ENCODE measurements around the gene KIAA1217.

The KIAA1217 gene

GRCh38 chr10:24432478-24433416 lies 223.8 kb downstream of the KIAA1217 start:
- no peak for TF ChIP-seq CTCF (conservative IDR thresholded peaks at IDR 0.05; ENCODE audit: low read length)
- no peak for TF ChIP-seq EZH2phosphoT487 (IDR thresholded peaks at IDR 0.05; ENCODE audit: borderline replicate concordance)
- no peaks in the 10 kb centered on the region for H4K20me1 ChIP-seq (ENCODE audit: insufficient read depth, low read length, poor library complexity, severe bottlenecking)
- H3K4me2 ChIP-seq (ENCODE audit: low read depth, low read length, poor library complexity, severe bottlenecking): no peak overlapping the region
- H3K4me1 ChIP-seq (ENCODE audit: insufficient read depth, low read length, poor library complexity, severe bottlenecking): no peaks in the 10 kb centered on the region
- H3K36me3 ChIP-seq (ENCODE audit: insufficient read depth, low read length): no peaks in the 10 kb centered on the region
- no peak overlapping the region for H3K9ac ChIP-seq (ENCODE audit: low read depth, low read length, poor library complexity, severe bottlenecking)
- H3K4me3 ChIP-seq (ENCODE audit: low read length, poor library complexity, severe bottlenecking): no peak overlapping the region
- H3K79me2 ChIP-seq (ENCODE audit: insufficient read depth, low read length): no peaks in the 10 kb centered on the region
- no peaks in the 10 kb centered on the region for H3K27me3 ChIP-seq (ENCODE audit: insufficient read depth, low read length, poor library complexity, severe bottlenecking)
- H3K9me2 ChIP-seq (replicated peaks; ENCODE audit: low read depth, low read length): no peaks in the 10 kb centered on the region
- H3K9me3 ChIP-seq (ENCODE audit: insufficient read depth, low read depth, low read length): no peaks in the 10 kb centered on the region
- no peaks in the 10 kb centered on the region for H3F3A ChIP-seq (ENCODE audit: low read depth)
- H2AFZ ChIP-seq (ENCODE audit: low read length): no peak overlapping the region

- H3K4me1 ChIP-seq (ENCODE audit: insufficient read depth, low read length, poor library complexity, severe bottlenecking): peaks cover under 1% of the 10 kb centered on the region
- H3K9me2 ChIP-seq (replicated peaks; ENCODE audit: low read depth, low read length): no peaks in the 10 kb centered on the region
- H3K9ac ChIP-seq (ENCODE audit: low read depth, low read length, poor library complexity, severe bottlenecking): no peak overlapping the region
- no peaks in the 10 kb centered on the region for H3F3A ChIP-seq (ENCODE audit: low read depth)
- H3K9me3 ChIP-seq (ENCODE audit: insufficient read depth, low read depth, low read length): no peaks in the 10 kb centered on the region
- H3K27me3 ChIP-seq (ENCODE audit: insufficient read depth, low read length, poor library complexity, severe bottlenecking): no peaks in the 10 kb centered on the region
- no peaks in the 10 kb centered on the region for H4K20me1 ChIP-seq (ENCODE audit: insufficient read depth, low read length, poor library complexity, severe bottlenecking)
- no peak overlapping the region for H3K4me2 ChIP-seq (ENCODE audit: low read depth, low read length, poor library complexity, severe bottlenecking)
- H3K4me3 ChIP-seq (ENCODE audit: low read length, poor library complexity, severe bottlenecking): no peak overlapping the region
- no peak overlapping the region for H2AFZ ChIP-seq (ENCODE audit: low read length)
- H3K36me3 ChIP-seq (ENCODE audit: insufficient read depth, low read length): no peaks in the 10 kb centered on the region
- TF ChIP-seq CTCF (conservative IDR thresholded peaks at IDR 0.05; ENCODE audit: low read length) (no peak), EZH2phosphoT487 (IDR thresholded peaks at IDR 0.05; ENCODE audit: borderline replicate concordance) (no peak)
- H3K79me2 ChIP-seq (ENCODE audit: insufficient read depth, low read length): no peaks in the 10 kb centered on the region
Measured at GRCh38 chr10:24433705-24434104, 224.8 kb downstream of the KIAA1217 start.

- Histone ChIP-seq H3K9me2 (replicated peaks; ENCODE audit: low read depth, low read length) (no peaks in the 10 kb centered on the region), H3K36me3 (ENCODE audit: insufficient read depth, low read length) (no peaks in the 10 kb centered on the region), H3K4me1 (ENCODE audit: insufficient read depth, low read length, poor library complexity, severe bottlenecking) (peaks cover 6% of the 10 kb centered on the region), H3K9me3 (ENCODE audit: insufficient read depth, low read depth, low read length) (no peaks in the 10 kb centered on the region), H3K4me3 (ENCODE audit: low read length, poor library complexity, severe bottlenecking) (no peak overlapping the region), H4K20me1 (ENCODE audit: insufficient read depth, low read length, poor library complexity, severe bottlenecking) (no peaks in the 10 kb centered on the region), H3K27me3 (ENCODE audit: insufficient read depth, low read length, poor library complexity, severe bottlenecking) (no peaks in the 10 kb centered on the region), H2AFZ (ENCODE audit: low read length) (no peak overlapping the region), H3F3A (ENCODE audit: low read depth) (no peaks in the 10 kb centered on the region), H3K4me2 (ENCODE audit: low read depth, low read length, poor library complexity, severe bottlenecking) (no peak overlapping the region), H3K79me2 (ENCODE audit: insufficient read depth, low read length) (no peaks in the 10 kb centered on the region), H3K9ac (ENCODE audit: low read depth, low read length, poor library complexity, severe bottlenecking) (no peak overlapping the region)
- no peak for TF ChIP-seq EZH2phosphoT487 (IDR thresholded peaks at IDR 0.05; ENCODE audit: borderline replicate concordance)
- no peak for TF ChIP-seq CTCF (conservative IDR thresholded peaks at IDR 0.05; ENCODE audit: low read length)
Measured at GRCh38 chr10:24434961-24435360, 226.0 kb downstream of the KIAA1217 start.
